GM12878 (cell line): ENCODE results near the gene PKM. TPM values are rescaled to one million over a fixed set of nuclear protein-coding genes. Genes with fewer than 3 reads are reported as not detected.
A peak's percentile ranks its signal among the peaks of the same experiment; 100 is the strongest.

Source experiments
- CBFB ChIP-seq: IDR thresholded peaks from 2 replicates; pipeline ENCODE4 v1.6.1; 2016; ENCODE audit warnings: antibody characterized with exemption, low read depth
- CBX3 ChIP-seq: fragments of 200-600 bp; sonication (generic); IDR thresholded peaks from 2 replicates; pipeline ENCODE4 v1.6.1; 2016; ENCODE audit warnings: low read depth, borderline replicate concordance
- GABPA ChIP-seq: IDR thresholded peaks from 2 replicates; pipeline ENCODE4 v1.6.1; 2014; ENCODE audit warnings: antibody characterized with exemption, low read depth, mild to moderate bottlenecking, inconsistent platforms
- KDM1A ChIP-seq: fragments of 200-600 bp; sonication (generic); IDR thresholded peaks from 2 replicates; pipeline ENCODE4 v1.6.1; 2016; ENCODE audit warnings: borderline replicate concordance
- MLLT1 ChIP-seq: fragments of 450-650 bp; IDR thresholded peaks from 2 replicates; pipeline ENCODE4 v1.6.1; 2016; ENCODE audit warnings: mild to moderate bottlenecking
- PAX5 ChIP-seq: IDR thresholded peaks from 2 replicates; pipeline ENCODE4 v1.6.1; 2011; ENCODE audit warnings: low read depth, low read length, borderline replicate concordance
- POLR2AphosphoS2 ChIP-seq: IDR thresholded peaks from 2 replicates; pipeline ENCODE4 v1.6.1; 2011; ENCODE audit warnings: low read depth, mild to moderate bottlenecking, low read length, improper control_type of control experiment, moderate library complexity
- RB1 ChIP-seq: fragments of 450-650 bp; formaldehyde crosslinking; IDR thresholded peaks from 2 replicates; pipeline ENCODE4 v1.6.1; 2017; ENCODE audit warnings: mild to moderate bottlenecking, borderline replicate concordance
- SPI1 ChIP-seq: IDR thresholded peaks from 2 replicates; pipeline ENCODE4 v1.6.1; 2011; ENCODE audit warnings: low read depth, mild to moderate bottlenecking, low read length, moderate library complexity, borderline replicate concordance; ENCODE audit not compliant: insufficient read depth
- SREBF1 ChIP-seq: IDR thresholded peaks from 2 replicates; pipeline ENCODE4 v1.6.1; 2012; ENCODE audit warnings: mild to moderate bottlenecking, low read length
- TCF12 ChIP-seq: IDR thresholded peaks from 2 replicates; pipeline ENCODE4 v1.6.1; 2011; ENCODE audit warnings: low read depth, mild to moderate bottlenecking, low read length
- USF2 ChIP-seq: IDR thresholded peaks from 2 replicates; pipeline ENCODE4 v1.6.1; 2011; ENCODE audit warnings: low read depth, low read length, improper control_type of control experiment, borderline replicate concordance
- polyA plus RNA-seq, 11 experiments: library from polyadenylated mRNA; depleted of rRNA in 4 of 11; unstranded in 6 of 11; stranded (reverse) in 5 of 11; fragments of >200 nt; fragmentation: Nextera tagmentation in 4 of 11; fragmentation: Illumina TruSeq in 1 of 11; extraction: Ambion mirVana in 4 of 11; extraction: Trizol in 1 of 11; gene quantifications; 1 replicate in 1 of 11; 2 replicates in 10 of 11; pipeline versions ENCODE4 v1.2.1 to v1.2.3, GENCODE V29; 2011 to 2016; ENCODE audit warnings: inconsistent platforms in 2 of 11, missing spikeins in 2 of 11, low read depth in 1 of 11
- total RNA-seq, 4 experiments: library from RNA; depleted of rRNA in 3 of 4; stranded (reverse); fragments of >200 nt in 3 of 4; fragmentation: Illumina TruSeq in 1 of 4; extraction: Trizol in 1 of 4; gene quantifications; 2 replicates each; pipeline versions ENCODE4 v1.2.1 to v1.2.3, GENCODE V29; 2013 to 2021
- TF ChIP-seq, protein P1 (sequence below): fragments of 450-650 bp; IDR thresholded peaks from 2 replicates; pipeline ENCODE4 v1.6.1; 2017; ENCODE audit warnings: borderline replicate concordance
- TF ChIP-seq, protein P2 (sequence below): fragments of 450-650 bp; IDR thresholded peaks from 2 replicates; pipeline ENCODE4 v1.6.1; 2017; ENCODE audit warnings: mild to moderate bottlenecking, moderate library complexity
- TF ChIP-seq, protein P3 (sequence below): fragments of 450-650 bp; IDR thresholded peaks from 2 replicates; pipeline ENCODE4 v1.6.1; 2018; ENCODE audit warnings: borderline replicate concordance, mild to moderate bottlenecking; ENCODE audit not compliant: partially characterized antibody

The PKM gene
- total and polyA plus RNA-seq, 10 of the 15 experiments (the other 5 are each of a cell fraction or from before 2014, with no cell fraction given): 491 to 2,011 (median 1,433) TPM

DNA sequence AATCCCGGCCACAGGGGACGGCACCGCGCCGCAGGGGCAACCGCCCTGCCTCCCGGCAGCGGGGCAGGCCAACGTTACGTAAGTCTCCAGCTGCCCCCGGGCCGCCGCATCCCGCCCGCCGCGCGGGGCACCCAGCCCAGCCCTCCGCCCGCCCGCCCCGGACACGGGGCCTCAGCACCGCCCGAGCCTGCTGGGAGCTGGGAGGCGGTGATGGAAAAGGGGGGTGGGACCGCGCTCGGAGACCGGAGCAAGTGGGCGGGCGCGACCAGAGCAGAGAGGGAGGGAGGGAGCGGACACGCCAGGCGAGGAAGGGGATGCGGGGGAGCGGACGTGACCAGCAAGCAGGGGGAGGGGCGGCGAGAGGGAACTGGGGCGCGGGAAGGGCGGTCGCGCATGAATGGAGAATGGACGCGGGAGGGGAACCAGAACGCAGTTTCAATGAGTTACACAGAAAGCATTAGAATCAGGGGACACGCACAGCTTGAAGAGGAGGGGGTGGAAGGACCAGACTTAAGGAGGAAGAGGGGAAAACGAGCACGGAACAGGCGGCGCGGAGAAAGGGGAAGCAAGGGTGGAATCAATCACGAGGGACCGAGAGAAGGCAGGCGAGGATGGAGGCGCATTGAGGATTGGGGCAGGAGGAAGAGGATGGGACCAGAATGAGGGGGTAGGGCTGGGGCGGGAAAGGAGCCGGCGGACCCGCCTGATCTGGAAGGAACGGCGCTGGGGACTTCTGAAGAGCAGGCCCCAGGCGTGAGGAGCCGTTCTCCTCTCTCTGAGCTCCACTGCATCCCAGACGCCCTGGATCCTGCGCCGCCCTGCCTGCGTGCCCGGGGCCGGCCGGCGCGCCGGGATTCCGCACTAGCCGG lies 559 bp downstream of the PKM start (continued):
- TF ChIP-seq MLLT1: peak; percentile 99
- TF ChIP-seq, protein P1, sequence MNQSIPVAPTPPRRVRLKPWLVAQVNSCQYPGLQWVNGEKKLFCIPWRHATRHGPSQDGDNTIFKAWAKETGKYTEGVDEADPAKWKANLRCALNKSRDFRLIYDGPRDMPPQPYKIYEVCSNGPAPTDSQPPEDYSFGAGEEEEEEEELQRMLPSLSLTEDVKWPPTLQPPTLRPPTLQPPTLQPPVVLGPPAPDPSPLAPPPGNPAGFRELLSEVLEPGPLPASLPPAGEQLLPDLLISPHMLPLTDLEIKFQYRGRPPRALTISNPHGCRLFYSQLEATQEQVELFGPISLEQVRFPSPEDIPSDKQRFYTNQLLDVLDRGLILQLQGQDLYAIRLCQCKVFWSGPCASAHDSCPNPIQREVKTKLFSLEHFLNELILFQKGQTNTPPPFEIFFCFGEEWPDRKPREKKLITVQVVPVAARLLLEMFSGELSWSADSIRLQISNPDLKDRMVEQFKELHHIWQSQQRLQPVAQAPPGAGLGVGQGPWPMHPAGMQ: peak; percentile 62; the same call in 1 of the 2 replicates
- no peak for TF ChIP-seq SREBF1
- TF ChIP-seq SPI1: 0 out of 2 replicates have a peak, but pooled peaks have one; percentile 15
- no peak for TF ChIP-seq GABPA
- TF ChIP-seq, protein P2, sequence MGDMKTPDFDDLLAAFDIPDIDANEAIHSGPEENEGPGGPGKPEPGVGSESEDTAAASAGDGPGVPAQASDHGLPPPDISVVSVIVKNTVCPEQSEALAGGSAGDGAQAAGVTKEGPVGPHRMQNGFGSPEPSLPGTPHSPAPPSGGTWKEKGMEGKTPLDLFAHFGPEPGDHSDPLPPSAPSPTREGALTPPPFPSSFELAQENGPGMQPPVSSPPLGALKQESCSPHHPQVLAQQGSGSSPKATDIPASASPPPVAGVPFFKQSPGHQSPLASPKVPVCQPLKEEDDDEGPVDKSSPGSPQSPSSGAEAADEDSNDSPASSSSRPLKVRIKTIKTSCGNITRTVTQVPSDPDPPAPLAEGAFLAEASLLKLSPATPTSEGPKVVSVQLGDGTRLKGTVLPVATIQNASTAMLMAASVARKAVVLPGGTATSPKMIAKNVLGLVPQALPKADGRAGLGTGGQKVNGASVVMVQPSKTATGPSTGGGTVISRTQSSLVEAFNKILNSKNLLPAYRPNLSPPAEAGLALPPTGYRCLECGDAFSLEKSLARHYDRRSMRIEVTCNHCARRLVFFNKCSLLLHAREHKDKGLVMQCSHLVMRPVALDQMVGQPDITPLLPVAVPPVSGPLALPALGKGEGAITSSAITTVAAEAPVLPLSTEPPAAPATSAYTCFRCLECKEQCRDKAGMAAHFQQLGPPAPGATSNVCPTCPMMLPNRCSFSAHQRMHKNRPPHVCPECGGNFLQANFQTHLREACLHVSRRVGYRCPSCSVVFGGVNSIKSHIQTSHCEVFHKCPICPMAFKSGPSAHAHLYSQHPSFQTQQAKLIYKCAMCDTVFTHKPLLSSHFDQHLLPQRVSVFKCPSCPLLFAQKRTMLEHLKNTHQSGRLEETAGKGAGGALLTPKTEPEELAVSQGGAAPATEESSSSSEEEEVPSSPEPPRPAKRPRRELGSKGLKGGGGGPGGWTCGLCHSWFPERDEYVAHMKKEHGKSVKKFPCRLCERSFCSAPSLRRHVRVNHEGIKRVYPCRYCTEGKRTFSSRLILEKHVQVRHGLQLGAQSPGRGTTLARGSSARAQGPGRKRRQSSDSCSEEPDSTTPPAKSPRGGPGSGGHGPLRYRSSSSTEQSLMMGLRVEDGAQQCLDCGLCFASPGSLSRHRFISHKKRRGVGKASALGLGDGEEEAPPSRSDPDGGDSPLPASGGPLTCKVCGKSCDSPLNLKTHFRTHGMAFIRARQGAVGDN: no peak; the same call in 1 of the 2 replicates
- TF ChIP-seq, protein P3, sequence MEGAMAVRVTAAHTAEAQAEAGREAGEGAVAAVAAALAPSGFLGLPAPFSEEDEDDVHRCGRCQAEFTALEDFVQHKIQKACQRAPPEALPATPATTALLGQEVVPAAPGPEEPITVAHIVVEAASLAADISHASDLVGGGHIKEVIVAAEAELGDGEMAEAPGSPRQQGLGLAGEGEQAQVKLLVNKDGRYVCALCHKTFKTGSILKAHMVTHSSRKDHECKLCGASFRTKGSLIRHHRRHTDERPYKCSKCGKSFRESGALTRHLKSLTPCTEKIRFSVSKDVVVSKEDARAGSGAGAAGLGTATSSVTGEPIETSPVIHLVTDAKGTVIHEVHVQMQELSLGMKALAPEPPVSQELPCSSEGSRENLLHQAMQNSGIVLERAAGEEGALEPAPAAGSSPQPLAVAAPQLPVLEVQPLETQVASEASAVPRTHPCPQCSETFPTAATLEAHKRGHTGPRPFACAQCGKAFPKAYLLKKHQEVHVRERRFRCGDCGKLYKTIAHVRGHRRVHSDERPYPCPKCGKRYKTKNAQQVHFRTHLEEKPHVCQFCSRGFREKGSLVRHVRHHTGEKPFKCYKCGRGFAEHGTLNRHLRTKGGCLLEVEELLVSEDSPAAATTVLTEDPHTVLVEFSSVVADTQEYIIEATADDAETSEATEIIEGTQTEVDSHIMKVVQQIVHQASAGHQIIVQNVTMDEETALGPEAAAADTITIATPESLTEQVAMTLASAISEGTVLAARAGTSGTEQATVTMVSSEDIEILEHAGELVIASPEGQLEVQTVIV: no peak
- TF ChIP-seq PAX5: peak; percentile 86; the same call in 1 of the 2 replicates
- TF ChIP-seq RB1: no peak; the same call in 1 of the 2 replicates
- 0 out of 2 replicates have a peak, but pooled peaks have one; percentile 19 for TF ChIP-seq CBFB
- no peak for TF ChIP-seq CBX3
- TF ChIP-seq POLR2AphosphoS2: no peak
- TF ChIP-seq TCF12: no peak
- no peak for TF ChIP-seq USF2
- TF ChIP-seq KDM1A: no peak
